NCI-H82 (cell line): ENCODE measurements around the gene CEP135.
"Not testable (repeated sequence)": the region's sequence is repeated elsewhere in the genome, so short reads cannot be mapped to it uniquely, and the experiment has no call there.

Source experiments
- DNase-seq: peaks from one replicate; lab custom pipeline; 2025; lab: John Stamatoyannopoulos, UW

CEP135 gene

GRCh38 chr4:55948726-55949481, at the start of gene CEP135:
Gene CEP135, plus strand, starts transcription at chr4:55948945. Its CDS starts 3,186 bp downstream, at chr4:55952131.
- peak; percentile 92 for DNase-seq

- DNase-seq, result no peak
Measured at GRCh38 chr4:55902677-55903076, 46.1 kb upstream of the CEP135 start.

- peak; percentile 5 for DNase-seq
Measured at GRCh38 chr4:55903577-55903976, 45.2 kb upstream of the CEP135 start.

GRCh38 chr4:55904576-55904975, 44.2 kb upstream of the CEP135 start:
- no peak for DNase-seq

- DNase-seq, result no peak
Measured at GRCh38 chr4:55906323-55906722, 42.4 kb upstream of the CEP135 start.

GRCh38 chr4:55906989-55907388, 41.8 kb upstream of the CEP135 start:
- DNase-seq, result no peak

GRCh38 chr4:55907469-55907868, 41.3 kb upstream of the CEP135 start:
- no peak for DNase-seq

- no peak for DNase-seq
Measured at GRCh38 chr4:55910140-55910539, 38.6 kb upstream of the CEP135 start.

- no peak for DNase-seq
Measured at GRCh38 chr4:55912249-55912648, 36.5 kb upstream of the CEP135 start.

GRCh38 chr4:55920571-55920970, 28.2 kb upstream of the CEP135 start:
- no peak for DNase-seq

- no peak for DNase-seq
Measured at GRCh38 chr4:55921093-55921492, 27.7 kb upstream of the CEP135 start.

- DNase-seq, result no peak
Measured at GRCh38 chr4:55925241-55925640, 23.5 kb upstream of the CEP135 start.

- DNase-seq, result no peak
Measured at GRCh38 chr4:55926610-55927009, 22.1 kb upstream of the CEP135 start.

- no peak for DNase-seq
Measured at GRCh38 chr4:55927803-55928437, 20.8 kb upstream of the CEP135 start.

- DNase-seq, result no peak
Measured at GRCh38 chr4:55928846-55929245, 19.9 kb upstream of the CEP135 start.

- DNase-seq, result no peak
Measured at GRCh38 chr4:55931043-55931442, 17.7 kb upstream of the CEP135 start.

GRCh38 chr4:55931833-55932232, 16.9 kb upstream of the CEP135 start:
- no peak for DNase-seq

- no peak for DNase-seq
Measured at GRCh38 chr4:55932511-55932910, 16.2 kb upstream of the CEP135 start.

GRCh38 chr4:55933611-55934010, 15.1 kb upstream of the CEP135 start:
- DNase-seq, result no peak

GRCh38 chr4:55935907-55936306, 12.8 kb upstream of the CEP135 start:
- not testable (repeated sequence) for DNase-seq

GRCh38 chr4:55938481-55938880, 10.3 kb upstream of the CEP135 start:
- DNase-seq, result no peak

- no peak for DNase-seq
Measured at GRCh38 chr4:55939421-55939820, 9.3 kb upstream of the CEP135 start.

GRCh38 chr4:55941881-55942396, 6.8 kb upstream of the CEP135 start:
- DNase-seq, result no peak
